Measurements from ENCODE around the gene RPS6KA5. TPM values are rescaled to one million over a fixed set of nuclear protein-coding genes. Genes with fewer than 3 reads are reported as not detected.
"Not testable (repeated sequence)": the region's sequence is repeated elsewhere in the genome, so short reads cannot be mapped to it uniquely, and the experiment has no call there.

RPS6KA5 gene
- total RNA-seq: 10 to 100 TPM; 31.9 to 43.5 (median 34.3) TPM
- 10 to 100 TPM; 17.7 to 26.8 TPM for polyA plus RNA-seq
- total RNA-seq: 50.7 reads per million, percentile 71 among the genes with 10 or more reads in this experiment

GRCh38 chr14:91060351-91061055, at the start of gene RPS6KA5:
RPS6KA5 (minus strand) TSS chr14:91060641; CDS start chr14:91060434, 207 bp downstream.
- Mint-ChIP-seq H3K4me3 (peak within 1 kb of the TSS in 9 of 10 donors; percentile 80 to 90 (median 86)), H3K4me1 (peaks cover 39 to 71% (median 64%) of the 10 kb centered on the region in 7 donors), H3K27ac (peak within 1 kb of the TSS; percentile 28 to 83 (median 74)), H3K9me3 (peaks cover 0 to 8% (median 0%) of the 10 kb centered on the region in 11 donors), H3K27me3 (no peaks in the 10 kb centered on the region), H3K36me3 (peaks cover under 1 to 47% (median 4%) of the 10 kb centered on the region in 5 donors)
- H3K27me3 ChIP-seq (ENCODE audit: control insufficient read depth in 2 of 2, insufficient read depth in 2 of 2, low read length in 2 of 2): no peaks in the 10 kb centered on the region
- H3K4me3 ChIP-seq (ENCODE audit: low read length): peak within 1 kb of the TSS; percentile 59
- H3K36me3 ChIP-seq (ENCODE audit: control insufficient read depth in 2 of 3, insufficient read depth in 3 of 3, low read length in 3 of 3): peaks cover 0 to 3% (median 0%) of the 10 kb centered on the region in 3 experiments
- ChIA-PET CTCF (interaction anchor here (0.6 to 5.7 kb wide), 8 partner anchors 18 to 552 kb away, joined by 3 to 37 read pairs (median 4); partner anchors contain the start of gene DGLUCY), POLR2A (interaction anchor here (0.6 to 5.6 kb wide), 25 partner anchors 8 to 1590 kb away, joined by 3 to 105 read pairs (median 3); partner anchors contain the start of genes DGLUCY, GPR68 and PPP4R3A)
- DNase-seq (peak; percentile 93 to 100 (median 100)), ATAC-seq (peak; percentile 89)
- H3K27ac ChIP-seq (ENCODE audit: low read depth, low read length): peak within 1 kb of the TSS; percentile 91
- intact Hi-C loops (cut with micrococcal nuclease): loop anchor here (1.0 to 10.0 kb wide), 25 partner anchors 8 to 1734 kb away; partner anchors contain the start of genes CCDC88C (in 2 of the 2), DGLUCY (in 2 of the 2), PPP4R3A (in 2 of the 2) and ATXN3 (in 1 of the 2)
- H3K4me1 ChIP-seq (ENCODE audit: control insufficient read depth in 2 of 2, insufficient read depth in 2 of 2, low read length in 2 of 2): peaks cover 36 to 38% of the 10 kb centered on the region in 2 donors
- H3K9me3 ChIP-seq (ENCODE audit: control insufficient read depth in 2 of 3, low read length in 3 of 3): no peaks in the 10 kb centered on the region

- Histone ChIP-seq H3K4me3 (ENCODE audit: low read length) (no peak overlapping the region), H3K27ac (ENCODE audit: low read depth, low read length) (peak overlapping the region; percentile 43), H3K9me3 (ENCODE audit: control insufficient read depth in 2 of 3, low read length in 3 of 3) (no peaks in the 10 kb centered on the region), H3K36me3 (ENCODE audit: control insufficient read depth in 2 of 3, insufficient read depth in 3 of 3, low read length in 3 of 3) (no peaks in the 10 kb centered on the region), H3K27me3 (ENCODE audit: control insufficient read depth in 2 of 2, insufficient read depth in 2 of 2, low read length in 2 of 2) (no peaks in the 10 kb centered on the region), H3K4me1 (ENCODE audit: control insufficient read depth in 2 of 2, insufficient read depth in 2 of 2, low read length in 2 of 2) (peaks cover 26 to 34% of the 10 kb centered on the region in 2 donors)
- Mint-ChIP-seq H3K27ac (peak overlapping the region; percentile 76 to 98 (median 89)), H3K36me3 (peaks cover 0 to 17% (median 0%) of the 10 kb centered on the region in 5 donors), H3K4me3 (peak overlapping the region; percentile 34 to 76 (median 61)), H3K27me3 (no peaks in the 10 kb centered on the region), H3K9me3 (peaks cover 0 to 2% (median 0%) of the 10 kb centered on the region in 11 donors), H3K4me1 (peaks cover 28 to 52% (median 50%) of the 10 kb centered on the region in 7 donors)
- POLR2A ChIA-PET: interaction anchor here (0.5 kb wide), 1 partner anchor 208 kb away, joined by 3 read pairs; no protein-coding TSS in a partner anchor
- CTCF ChIA-PET: no interaction called here
- DNase-seq (peak in 7 of 9 donors; percentile 23 to 61 (median 37)), ATAC-seq (peak; percentile 30)
- intact Hi-C loops (cut with micrococcal nuclease): no loop called here
Measured at GRCh38 chr14:91108941-91109611, 48.6 kb upstream of the RPS6KA5 start.

GRCh38 chr14:91103116-91103515, 42.7 kb upstream of the RPS6KA5 start:
- Histone ChIP-seq H3K36me3 (ENCODE audit: control insufficient read depth in 2 of 3, insufficient read depth in 3 of 3, low read length in 3 of 3) (no peaks in the 10 kb centered on the region), H3K4me1 (ENCODE audit: control insufficient read depth in 2 of 2, insufficient read depth in 2 of 2, low read length in 2 of 2) (peaks cover 0 to 2% of the 10 kb centered on the region in 2 donors), H3K9me3 (ENCODE audit: control insufficient read depth in 2 of 3, low read length in 3 of 3) (no peaks in the 10 kb centered on the region), H3K4me3 (ENCODE audit: low read length) (no peak overlapping the region), H3K27ac (ENCODE audit: low read depth, low read length) (no peak overlapping the region), H3K27me3 (ENCODE audit: control insufficient read depth in 2 of 2, insufficient read depth in 2 of 2, low read length in 2 of 2) (no peaks in the 10 kb centered on the region)
- CTCF ChIA-PET: no interaction called here
- H3K4me1 Mint-ChIP-seq: peaks cover 5 to 10% (median 8%) of the 10 kb centered on the region in 7 donors
- no peak for ATAC-seq
- no peak overlapping the region for H3K4me3 Mint-ChIP-seq
- intact Hi-C loops (cut with micrococcal nuclease): no loop called here
- H3K9me3 Mint-ChIP-seq: no peaks in the 10 kb centered on the region
- H3K27ac Mint-ChIP-seq: peak overlapping the region in 1 of 9 donors; percentile 41
- H3K36me3 Mint-ChIP-seq: peaks cover 0 to 11% (median 0%) of the 10 kb centered on the region in 5 donors
- POLR2A ChIA-PET: interaction anchor here (0.6 kb wide), 1 partner anchor 25 kb away, joined by 3 read pairs; no protein-coding TSS in a partner anchor
- no peak for DNase-seq
- H3K27me3 Mint-ChIP-seq: peaks cover 0 to 10% (median 0%) of the 10 kb centered on the region in 5 donors

- Histone ChIP-seq H3K27me3 (ENCODE audit: control insufficient read depth in 2 of 2, insufficient read depth in 2 of 2, low read length in 2 of 2) (no peaks in the 10 kb centered on the region), H3K4me1 (ENCODE audit: control insufficient read depth in 2 of 2, insufficient read depth in 2 of 2, low read length in 2 of 2) (no peaks in the 10 kb centered on the region), H3K36me3 (ENCODE audit: control insufficient read depth in 2 of 3, insufficient read depth in 3 of 3, low read length in 3 of 3) (no peaks in the 10 kb centered on the region), H3K4me3 (ENCODE audit: low read length) (no peak overlapping the region), H3K9me3 (ENCODE audit: control insufficient read depth in 2 of 3, low read length in 3 of 3) (no peaks in the 10 kb centered on the region), H3K27ac (ENCODE audit: low read depth, low read length) (no peak overlapping the region)
- Mint-ChIP-seq H3K4me1 (peaks cover 0 to 2% (median 0%) of the 10 kb centered on the region in 7 donors), H3K4me3 (no peak overlapping the region), H3K9me3 (no peaks in the 10 kb centered on the region), H3K27me3 (peaks cover 0 to 21% (median 0%) of the 10 kb centered on the region in 5 donors), H3K36me3 (peaks cover 0 to 7% (median 0%) of the 10 kb centered on the region in 5 donors), H3K27ac (no peak overlapping the region)
- DNase-seq (no peak), ATAC-seq (no peak)
- POLR2A ChIA-PET: interaction anchor here (1.5 kb wide), 1 partner anchor 15 kb away, joined by 3 read pairs; no protein-coding TSS in a partner anchor
- CTCF ChIA-PET: no interaction called here
- intact Hi-C loops (cut with micrococcal nuclease): no loop called here
Measured at GRCh38 chr14:91100102-91100501, 39.7 kb upstream of the RPS6KA5 start.

GRCh38 chr14:91098591-91098990, 38.1 kb upstream of the RPS6KA5 start:
- Histone ChIP-seq H3K27me3 (ENCODE audit: control insufficient read depth in 2 of 2, insufficient read depth in 2 of 2, low read length in 2 of 2) (no peaks in the 10 kb centered on the region), H3K4me3 (ENCODE audit: low read length) (no peak overlapping the region), H3K36me3 (ENCODE audit: control insufficient read depth in 2 of 3, insufficient read depth in 3 of 3, low read length in 3 of 3) (no peaks in the 10 kb centered on the region), H3K9me3 (ENCODE audit: control insufficient read depth in 2 of 3, low read length in 3 of 3) (no peaks in the 10 kb centered on the region), H3K27ac (ENCODE audit: low read depth, low read length) (no peak overlapping the region), H3K4me1 (ENCODE audit: control insufficient read depth in 2 of 2, insufficient read depth in 2 of 2, low read length in 2 of 2) (no peaks in the 10 kb centered on the region)
- Mint-ChIP-seq H3K4me1 (peaks cover 0 to 2% (median 0%) of the 10 kb centered on the region in 7 donors), H3K27ac (no peak overlapping the region), H3K9me3 (no peaks in the 10 kb centered on the region), H3K4me3 (no peak overlapping the region), H3K36me3 (peaks cover 0 to 7% (median 0%) of the 10 kb centered on the region in 5 donors), H3K27me3 (peaks cover 0 to 28% (median 0%) of the 10 kb centered on the region in 5 donors)
- ChIA-PET CTCF (no interaction called here), POLR2A (interaction anchor here (0.7 to 1.7 kb wide), 4 partner anchors 10 to 23 kb away, joined by 3 to 9 read pairs (median 3); no protein-coding TSS in a partner anchor)
- DNase-seq (no peak), ATAC-seq (no peak)
- intact Hi-C loops (cut with micrococcal nuclease): no loop called here

- H3K27ac Mint-ChIP-seq: peak overlapping the region in 1 of 9 donors; percentile 2
- not testable (repeated sequence) for DNase-seq
Measured at GRCh38 chr14:91097657-91098056, 37.2 kb upstream of the RPS6KA5 start.

More at GRCh38 chr14:91097657-91098056, 37.2 kb upstream of the RPS6KA5 start:
- H3K4me1 Mint-ChIP-seq; H3K4me1 ChIP-seq (ENCODE audit: control insufficient read depth in 2 of 2, insufficient read depth in 2 of 2, low read length in 2 of 2); H3K36me3 Mint-ChIP-seq; H3K4me3 Mint-ChIP-seq; H3K27ac ChIP-seq (ENCODE audit: low read depth, low read length); intact Hi-C loops (cut with micrococcal nuclease); H3K27me3 ChIP-seq (ENCODE audit: control insufficient read depth in 2 of 2, insufficient read depth in 2 of 2, low read length in 2 of 2); ATAC-seq; CTCF ChIA-PET; H3K4me3 ChIP-seq (ENCODE audit: low read length); H3K36me3 ChIP-seq (ENCODE audit: control insufficient read depth in 2 of 3, insufficient read depth in 3 of 3, low read length in 3 of 3); H3K9me3 ChIP-seq (ENCODE audit: control insufficient read depth in 2 of 3, low read length in 3 of 3); H3K9me3 Mint-ChIP-seq: not testable (repeated sequence)
- POLR2A ChIA-PET: interaction anchor here (0.7 kb wide), 1 partner anchor 14 kb away, joined by 4 read pairs; no protein-coding TSS in a partner anchor
- peaks cover 0 to 26% (median 0%) of the 10 kb centered on the region in 5 donors for H3K27me3 Mint-ChIP-seq

Measured in naive thymus-derived CD4-positive, alpha-beta T cell (primary cell).